Measurements from ENCODE around the gene RAC2. TPM values are rescaled to one million over a fixed set of nuclear protein-coding genes. Genes with fewer than 3 reads are reported as not detected.
A peak's percentile ranks its signal among the peaks of the same experiment; 100 is the strongest.

RAC2 gene
- total RNA-seq, 1 donor from 2014 or later: not detected

DNA sequence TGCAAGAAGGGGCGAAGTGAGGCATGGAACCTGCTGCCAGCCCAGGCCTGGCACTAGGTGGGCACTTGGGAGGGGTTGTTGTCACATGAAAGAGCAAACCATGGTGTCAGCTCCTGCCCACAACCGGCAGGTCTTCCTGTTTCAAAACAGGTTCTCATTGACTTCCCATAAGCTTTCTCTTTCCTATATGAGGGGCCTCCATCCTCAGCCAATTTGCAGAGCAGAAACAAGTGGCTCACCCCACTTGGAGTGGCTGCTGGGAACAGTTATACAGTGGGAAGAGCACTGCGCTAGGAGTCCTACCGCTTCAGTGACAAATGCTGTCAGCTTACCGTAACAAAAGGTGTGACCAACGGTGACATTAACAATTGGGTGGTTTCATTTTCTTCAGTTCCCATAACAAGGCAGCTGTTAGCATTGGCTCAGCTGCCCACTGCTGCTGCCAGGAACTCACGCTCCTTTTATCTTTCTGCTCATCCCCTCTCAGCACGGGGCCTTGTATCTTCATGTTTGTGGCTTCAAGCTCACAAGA is 21.6 kb downstream of the RAC2 start:
- DNase-seq (ENCODE audit: low read depth): no peak

GRCh38 chr22:37221424-37222333 is 22.4 kb downstream of the RAC2 start:
- DNase-seq (ENCODE audit: low read depth): no peak

DNA sequence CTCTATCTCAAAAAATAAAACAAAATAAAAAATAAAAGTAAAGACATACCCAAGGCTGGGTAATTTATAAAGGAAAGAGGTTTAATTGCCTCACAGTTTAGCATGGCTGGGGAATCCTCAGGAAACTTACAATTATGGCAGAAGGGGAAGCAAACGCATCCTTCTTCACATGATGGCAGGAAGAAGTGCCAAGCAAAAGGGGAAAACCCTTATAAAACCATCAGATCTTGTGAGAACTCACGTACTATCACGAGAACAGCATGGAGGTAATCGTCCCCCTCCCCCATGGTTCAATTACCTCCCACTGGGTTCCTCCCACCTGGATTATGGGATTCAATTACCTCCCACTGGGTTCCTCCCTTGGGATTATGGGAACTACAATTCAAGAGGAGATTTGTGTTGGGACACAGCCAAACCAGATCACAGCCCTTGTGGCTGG is 23.5 kb downstream of the RAC2 start:
- no peak for DNase-seq (ENCODE audit: low read depth)

DNA sequence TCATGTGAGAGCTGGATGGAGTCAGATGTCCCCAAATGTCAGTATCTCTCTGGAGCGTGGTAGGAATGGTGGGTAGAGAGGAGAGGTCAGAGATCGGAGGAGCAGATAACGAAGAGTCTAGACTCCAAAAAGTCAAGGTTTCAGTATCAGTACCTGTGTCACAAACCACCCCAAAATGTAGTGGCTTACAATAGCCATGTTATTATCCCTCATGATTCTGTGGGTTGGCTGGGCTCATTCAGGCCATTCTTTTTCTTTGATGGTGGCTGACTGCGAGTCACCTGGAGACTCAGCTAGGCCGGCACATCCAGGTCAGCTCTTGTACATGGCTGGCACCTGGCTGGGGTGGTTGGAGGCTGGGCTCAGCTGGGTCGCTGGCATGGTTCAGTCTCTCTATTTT is 24.5 kb downstream of the RAC2 start:
- DNase-seq (ENCODE audit: low read depth): no peak

DNA sequence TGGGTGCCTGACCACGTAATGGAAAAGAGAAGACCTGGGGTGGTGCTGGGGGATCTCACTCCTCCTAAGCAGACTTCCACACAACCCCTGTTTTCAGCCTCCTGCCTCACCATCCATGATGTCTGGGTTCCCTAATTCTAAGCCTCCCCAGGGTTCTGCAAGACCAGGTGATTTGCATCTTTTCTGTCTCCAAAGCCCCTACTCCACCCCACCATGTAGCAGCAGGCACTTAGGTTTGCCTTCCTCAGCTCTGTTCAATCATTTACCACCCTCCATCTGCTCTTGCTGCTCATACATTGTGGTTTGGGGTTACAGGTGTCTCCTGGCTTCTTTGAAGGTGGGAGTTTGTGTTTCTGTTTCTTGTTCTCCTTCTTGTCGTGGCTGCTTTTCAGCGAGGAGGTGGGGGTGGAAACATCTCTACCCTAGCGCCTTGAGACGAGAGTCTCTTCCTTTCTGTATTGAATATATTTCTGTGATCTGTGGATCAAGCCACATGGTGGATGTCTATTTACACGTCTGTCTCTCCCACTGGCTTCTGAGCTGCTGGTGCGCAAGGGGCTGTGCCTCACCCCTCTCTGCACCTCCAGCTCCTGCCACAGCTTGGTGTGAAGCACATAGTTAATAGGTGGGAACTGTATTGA is 25.2 kb downstream of the RAC2 start:
- no peak for DNase-seq (ENCODE audit: low read depth)

DNA sequence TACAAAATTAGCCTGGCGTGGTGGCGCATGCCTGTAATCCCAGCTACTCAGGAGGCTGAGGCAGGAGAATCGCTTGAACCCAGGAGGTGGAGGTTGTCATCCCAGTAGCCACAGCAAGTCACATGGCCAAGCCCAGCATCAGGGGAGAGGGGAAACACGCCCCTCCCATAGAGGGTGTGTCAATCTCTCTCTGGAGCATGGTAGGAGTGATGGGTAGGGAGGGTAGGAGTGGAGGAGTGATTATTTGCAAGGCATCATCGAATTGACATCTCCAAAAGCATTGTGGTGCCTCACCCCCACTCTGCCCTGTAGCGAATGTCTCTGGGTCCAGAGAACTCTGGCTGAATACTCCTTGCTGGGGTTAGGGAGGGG is 25.7 kb downstream of the RAC2 start:
- no peak for DNase-seq (ENCODE audit: low read depth)

DNA sequence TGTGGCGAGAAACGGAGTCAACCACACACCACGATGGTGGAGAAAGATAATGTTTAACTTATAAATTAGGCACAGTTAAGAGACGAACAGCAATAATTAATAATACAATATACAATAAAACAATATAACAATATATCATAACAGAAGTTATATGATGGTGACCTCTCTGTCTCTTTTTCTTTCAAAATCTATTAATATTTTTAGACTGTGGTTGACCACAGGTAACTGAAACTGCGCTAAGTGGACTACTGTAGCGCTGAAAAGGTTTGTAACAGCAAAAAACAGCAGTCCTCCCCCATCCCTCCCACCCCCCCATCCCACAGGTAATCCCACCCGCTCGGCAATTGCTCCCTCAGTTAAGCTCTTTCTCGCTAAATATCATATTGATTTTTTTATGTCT is 28.2 kb downstream of the RAC2 start:
- no peak for DNase-seq (ENCODE audit: low read depth)

GRCh38 chr22:37214731-37215030 is 29.4 kb downstream of the RAC2 start:
- DNase-seq (ENCODE audit: low read depth): no peak

DNA sequence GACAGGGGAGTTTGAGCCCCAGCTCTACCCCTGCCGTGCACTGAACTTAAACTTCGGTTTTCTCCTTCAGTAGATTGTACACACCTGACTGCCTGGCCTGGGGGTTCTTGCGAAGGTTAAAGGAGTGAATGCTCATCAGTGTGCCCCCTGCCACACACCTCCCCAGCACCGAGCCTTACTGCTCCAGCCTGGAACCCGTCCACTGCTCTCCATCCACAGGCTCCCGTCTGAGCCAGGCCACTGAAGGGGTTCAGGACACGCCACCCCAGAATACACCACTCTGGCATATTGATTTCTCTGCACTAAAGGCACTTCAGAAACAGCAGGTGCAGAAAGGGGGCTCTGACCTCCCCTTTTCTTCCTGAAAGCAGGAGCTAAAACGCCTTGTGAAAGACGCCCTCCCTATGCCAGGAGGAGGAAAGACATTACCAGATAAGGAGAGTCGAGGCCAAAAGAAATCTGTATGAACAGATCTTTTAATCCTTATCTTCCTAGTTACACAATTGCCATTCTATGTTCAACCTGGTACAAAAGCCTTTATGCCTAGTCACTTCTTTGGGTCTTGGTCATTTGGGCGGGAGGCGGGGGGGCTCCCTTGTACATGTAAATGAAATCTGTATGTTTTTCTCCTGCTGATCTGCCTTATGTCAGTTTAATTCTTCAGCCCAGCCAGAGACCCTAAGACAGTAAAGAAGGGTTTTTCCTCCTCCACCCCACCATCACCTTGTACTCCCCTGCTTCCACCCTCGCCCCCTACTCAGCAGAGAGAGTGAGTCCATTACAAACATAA is 29.9 kb downstream of the RAC2 start:
- DNase-seq (ENCODE audit: low read depth): no peak

DNA sequence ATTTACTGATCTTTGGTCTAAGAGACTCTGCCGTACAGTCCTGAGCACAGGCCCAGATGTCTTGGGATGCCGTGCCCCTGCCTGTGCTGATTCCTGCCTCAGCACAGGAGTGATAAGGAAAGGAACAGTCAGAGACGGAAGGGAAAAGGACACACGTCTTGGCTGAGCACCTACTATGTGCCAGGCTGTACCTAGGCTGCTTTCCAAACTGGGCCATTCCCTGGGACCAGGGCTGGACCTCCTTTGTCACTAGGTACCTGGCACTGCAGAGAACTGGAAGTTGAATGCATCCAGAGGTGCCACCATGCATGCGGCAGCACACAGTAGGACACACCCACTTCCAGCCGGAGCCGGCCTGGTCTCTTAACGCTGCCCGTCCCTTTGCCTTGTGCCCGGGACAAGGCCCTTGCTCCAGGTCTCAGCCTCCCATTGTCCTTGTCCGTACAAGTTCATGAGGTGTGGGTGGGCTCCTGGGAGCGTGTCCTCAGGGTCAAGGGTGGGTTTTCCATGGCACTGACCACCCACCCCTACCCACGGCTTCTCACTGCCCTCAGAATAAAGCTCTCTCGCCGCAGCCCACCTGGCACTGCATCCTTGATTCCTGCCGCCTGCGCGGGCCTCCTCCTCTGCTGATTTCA is 30.7 kb downstream of the RAC2 start:
- DNase-seq (ENCODE audit: low read depth): no peak

DNA sequence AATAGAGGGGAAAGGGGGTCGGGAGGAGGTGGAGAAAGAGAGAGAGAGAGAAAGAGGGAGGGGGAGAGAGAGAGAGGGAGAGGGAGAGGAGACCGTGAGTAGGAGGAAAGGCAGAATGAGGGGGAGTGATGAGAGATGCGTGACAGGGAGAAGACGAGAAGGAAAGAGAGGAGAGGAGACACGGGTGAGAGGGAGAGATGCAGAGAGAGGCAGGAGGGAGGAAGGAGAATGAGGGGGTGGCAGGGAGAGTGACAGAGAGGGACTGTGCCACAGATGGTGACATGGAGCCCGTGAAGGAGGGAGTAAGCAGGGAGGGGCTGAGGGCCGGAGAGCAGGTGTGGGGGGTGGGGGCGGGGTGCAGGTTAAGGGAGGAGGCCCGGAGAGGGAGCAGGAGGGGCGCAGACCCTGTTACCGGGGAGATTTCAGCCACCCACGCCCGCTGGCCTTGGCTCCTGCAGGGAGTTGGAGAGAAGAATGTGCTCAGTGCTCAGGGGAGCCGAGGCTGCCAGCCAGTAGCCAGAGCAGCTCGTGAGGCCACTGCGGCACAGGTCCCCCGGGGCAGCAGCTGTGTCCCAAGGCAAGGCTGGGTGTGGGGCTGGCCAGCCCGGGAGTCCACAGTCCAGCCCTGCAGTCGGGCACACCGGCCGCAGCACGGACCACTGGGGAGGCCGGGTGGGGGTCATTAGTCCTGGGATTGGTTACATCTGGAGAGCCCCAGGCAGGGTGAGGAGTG is 31.7 kb downstream of the RAC2 start, which contains the start of gene SSTR3:
Gene SSTR3 (minus strand): TSS at position 304 of the 733 bp plus-strand sequence. CDS start 4,674 bp downstream, outside the sequence.
- peak; percentile 56 for DNase-seq (ENCODE audit: low read depth)

- DNase-seq (ENCODE audit: low read depth): no peak
Observed at GRCh38 chr22:37211866-37212173, 32.2 kb downstream of the RAC2 start.

DNA sequence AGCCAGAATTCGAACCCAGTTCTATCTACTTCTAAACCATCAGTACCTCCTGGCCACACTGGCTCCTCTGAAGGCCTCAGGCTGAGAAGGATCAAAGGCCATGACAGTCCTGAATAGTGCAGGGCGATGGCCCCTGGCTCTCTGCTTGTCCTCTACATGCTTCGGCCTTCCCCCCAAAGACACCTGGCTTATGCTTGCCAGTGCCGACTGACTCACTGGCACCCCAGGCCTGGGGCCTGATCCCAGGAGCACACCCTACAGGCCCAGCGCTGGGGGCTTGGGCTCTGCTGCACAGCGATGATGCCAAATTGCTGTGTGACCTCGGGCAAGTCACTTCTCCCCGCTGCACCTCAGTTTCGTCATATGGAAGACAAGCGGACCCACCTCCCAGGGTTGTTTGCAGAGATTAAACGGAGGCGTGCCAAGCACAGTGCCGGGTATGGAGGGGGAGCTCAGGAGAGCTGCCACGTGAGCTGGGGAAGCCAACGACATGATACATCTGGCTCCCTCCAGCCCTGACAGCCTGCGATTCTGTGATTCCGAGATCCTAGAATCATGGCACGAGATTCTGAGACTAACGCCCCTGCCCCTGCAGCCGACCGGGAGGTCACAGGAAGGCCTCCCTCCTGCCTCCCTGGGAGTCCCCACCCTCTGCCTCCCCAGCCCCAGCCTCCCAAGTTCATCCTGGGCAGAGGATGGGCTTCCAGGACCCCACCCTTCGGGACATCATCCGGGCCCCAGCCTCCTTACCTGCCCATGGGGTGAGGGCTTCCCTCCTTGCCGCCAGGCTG is 32.8 kb downstream of the RAC2 start:
- no peak for DNase-seq (ENCODE audit: low read depth)

DNA sequence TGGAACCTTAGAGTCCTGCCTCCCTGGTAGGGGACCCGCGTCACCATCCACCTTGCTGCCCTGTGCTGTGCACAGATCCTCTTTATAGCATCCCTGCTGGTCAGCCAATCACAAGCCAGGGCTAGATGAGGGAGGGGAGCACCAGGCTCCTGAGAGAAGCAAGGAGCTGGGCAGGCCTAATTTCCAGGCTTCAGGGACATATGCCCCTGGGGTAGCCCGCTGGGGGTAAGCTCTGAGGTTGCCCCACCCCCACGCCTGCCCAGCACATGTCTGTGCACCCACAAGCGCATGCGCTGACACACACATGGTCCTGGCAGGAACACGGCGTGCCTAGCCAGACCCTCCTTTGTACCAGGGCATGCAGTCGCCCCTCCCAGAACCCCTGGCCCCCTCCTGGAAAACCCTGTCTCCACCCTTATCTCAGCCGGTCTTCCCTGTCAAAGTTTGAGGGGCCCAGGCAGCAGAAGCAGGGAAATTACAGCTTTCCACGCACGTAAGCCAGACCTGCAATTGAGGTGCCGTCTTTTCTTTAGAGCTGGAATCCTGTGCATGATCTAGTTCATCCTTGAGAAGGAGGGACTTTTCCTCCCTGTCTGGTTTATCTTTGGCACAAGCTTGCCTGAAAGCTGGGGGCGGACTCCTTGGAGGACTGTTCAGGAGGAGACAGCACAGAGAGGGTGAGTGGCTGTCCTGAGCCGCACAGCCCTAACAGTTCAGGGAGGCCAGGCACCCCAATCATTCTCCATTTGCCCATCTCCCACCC is 33.8 kb downstream of the RAC2 start:
- no peak for DNase-seq (ENCODE audit: low read depth)

GRCh38 chr22:37209140-37209845 is 34.8 kb downstream of the RAC2 start:
- DNase-seq (ENCODE audit: low read depth): no peak

GRCh38 chr22:37208401-37209139 is 35.5 kb downstream of the RAC2 start:
- no peak for DNase-seq (ENCODE audit: low read depth)

GRCh38 chr22:37207981-37208380 is 36.1 kb downstream of the RAC2 start:
- no peak for DNase-seq (ENCODE audit: low read depth)

Measured in myocyte (in vitro differentiated cells).